SK-N-SH treated with all-trans-retinoic acid at 6 μM for 48 hours (cell line): ENCODE results near the gene EEF1AKMT4.

Experiments used
- ATAC-seq: fragments of 200-7000 bp; cut with Tn5 transposase; 3 replicates; pipeline ENCODE4 v1.9.1; 2020; ENCODE audit warnings: mild to moderate bottlenecking, moderate library complexity
- ARNTL ChIP-seq: fragments of 450-650 bp; formaldehyde crosslinking; IDR thresholded peaks from 2 replicates; pipeline ENCODE4 v1.5.0; 2020; ENCODE audit warnings: low read depth, mild to moderate bottlenecking, moderate library complexity, borderline replicate concordance
- BACH2 ChIP-seq: fragments of 250-450 bp; sonication (Bioruptor Pico); IDR thresholded peaks from 2 replicates; pipeline ENCODE4 v1.9.0; 2021; ENCODE audit warnings: mild to moderate bottlenecking, borderline replicate concordance
- CSDC2 ChIP-seq: fragments of 250-450 bp; sonication (Bioruptor Pico); IDR thresholded peaks from 2 replicates; pipeline ENCODE4 v1.5.0; 2020; ENCODE audit warnings: mild to moderate bottlenecking, moderate library complexity
- GLIS3 ChIP-seq: fragments of 250-450 bp; sonication (Bioruptor Pico); IDR thresholded peaks from 2 replicates; pipeline ENCODE4 v1.5.0; 2020; ENCODE audit warnings: mild to moderate bottlenecking, moderate library complexity
- ISL1 ChIP-seq: fragments of 250-450 bp; sonication (Bioruptor Pico); IDR thresholded peaks from 2 replicates; pipeline ENCODE4 v2.1.2; 2022; ENCODE audit warnings: mild to moderate bottlenecking, moderate library complexity
- OSR1 ChIP-seq: fragments of 250-450 bp; sonication (Bioruptor Pico); IDR thresholded peaks from 2 replicates; pipeline ENCODE4 v1.8.0; 2022; ENCODE audit warnings: moderate library complexity, mild to moderate bottlenecking, inconsistent platforms
- PPARA ChIP-seq: fragments of 250-450 bp; sonication (Bioruptor Pico); IDR thresholded peaks from 2 replicates; pipeline ENCODE4 v1.5.0; 2020; ENCODE audit warnings: mild to moderate bottlenecking, borderline replicate concordance
- RARB ChIP-seq: fragments of 250-450 bp; sonication (Bioruptor Pico); IDR thresholded peaks from 2 replicates; pipeline ENCODE4 v1.8.0; 2021; ENCODE audit warnings: mild to moderate bottlenecking, moderate library complexity
- SNAI2 ChIP-seq: fragments of 250-450 bp; sonication (Bioruptor Pico); IDR thresholded peaks from 2 replicates; pipeline ENCODE4 v1.5.0; 2020; ENCODE audit warnings: mild to moderate bottlenecking, moderate library complexity
- TCF4 ChIP-seq: fragments of 250-450 bp; sonication (Bioruptor Pico); IDR thresholded peaks from 2 replicates; pipeline ENCODE4 v1.8.0; 2021; ENCODE audit warnings: mild to moderate bottlenecking, moderate library complexity, borderline replicate concordance
- TOX ChIP-seq: fragments of 250-450 bp; sonication (Bioruptor Pico); IDR thresholded peaks from 2 replicates; pipeline ENCODE4 v1.8.0; 2021; ENCODE audit warnings: mild to moderate bottlenecking, moderate library complexity, borderline replicate concordance
- ZC3H10 ChIP-seq: fragments of 250-450 bp; sonication (Bioruptor Pico); IDR thresholded peaks from 2 replicates; pipeline ENCODE4 v1.5.1; 2021; ENCODE audit warnings: mild to moderate bottlenecking, moderate library complexity
- ZFP30 ChIP-seq: fragments of 450-650 bp; formaldehyde crosslinking; IDR thresholded peaks from 2 replicates; pipeline ENCODE4 v1.5.0; 2022; ENCODE audit warnings: mild to moderate bottlenecking, moderate library complexity
- ZNF565 ChIP-seq: fragments of 450-650 bp; formaldehyde crosslinking; conservative IDR thresholded peaks from 2 replicates; pipeline ENCODE4 v1.5.0; 2020; ENCODE audit warnings: low read depth, mild to moderate bottlenecking, moderate library complexity
- ZNF70 ChIP-seq: fragments of 450-650 bp; formaldehyde crosslinking; IDR thresholded peaks from 2 replicates; pipeline ENCODE4 v1.5.0; 2020; ENCODE audit warnings: mild to moderate bottlenecking, moderate library complexity
- ZNF8 ChIP-seq: fragments of 450-650 bp; formaldehyde crosslinking; IDR thresholded peaks from 2 replicates; pipeline ENCODE4 v1.5.0; 2020; ENCODE audit warnings: mild to moderate bottlenecking, moderate library complexity
- TF ChIP-seq, protein P1 (sequence below): fragments of 250-450 bp; sonication (Bioruptor Pico); IDR thresholded peaks from 2 replicates; pipeline ENCODE4 v1.5.0; 2020; ENCODE audit warnings: mild to moderate bottlenecking, moderate library complexity
- TF ChIP-seq, protein P2 (sequence below): fragments of 250-450 bp; sonication (Bioruptor Pico); IDR thresholded peaks from 2 replicates; pipeline ENCODE4 v1.8.0; 2020; ENCODE audit warnings: mild to moderate bottlenecking, moderate library complexity, borderline replicate concordance
- TF ChIP-seq, protein P3 (sequence below): fragments of 250-450 bp; sonication (Bioruptor Pico); IDR thresholded peaks from 2 replicates; pipeline ENCODE4 v1.5.1; 2020; ENCODE audit warnings: low read depth, mild to moderate bottlenecking, moderate library complexity
- TF ChIP-seq, protein P4 (sequence below): fragments of 250-450 bp; sonication (Bioruptor Pico); IDR thresholded peaks from 2 replicates; pipeline ENCODE4 v1.5.1; 2021; ENCODE audit warnings: mild to moderate bottlenecking, moderate library complexity

EEF1AKMT4 gene

DNA sequence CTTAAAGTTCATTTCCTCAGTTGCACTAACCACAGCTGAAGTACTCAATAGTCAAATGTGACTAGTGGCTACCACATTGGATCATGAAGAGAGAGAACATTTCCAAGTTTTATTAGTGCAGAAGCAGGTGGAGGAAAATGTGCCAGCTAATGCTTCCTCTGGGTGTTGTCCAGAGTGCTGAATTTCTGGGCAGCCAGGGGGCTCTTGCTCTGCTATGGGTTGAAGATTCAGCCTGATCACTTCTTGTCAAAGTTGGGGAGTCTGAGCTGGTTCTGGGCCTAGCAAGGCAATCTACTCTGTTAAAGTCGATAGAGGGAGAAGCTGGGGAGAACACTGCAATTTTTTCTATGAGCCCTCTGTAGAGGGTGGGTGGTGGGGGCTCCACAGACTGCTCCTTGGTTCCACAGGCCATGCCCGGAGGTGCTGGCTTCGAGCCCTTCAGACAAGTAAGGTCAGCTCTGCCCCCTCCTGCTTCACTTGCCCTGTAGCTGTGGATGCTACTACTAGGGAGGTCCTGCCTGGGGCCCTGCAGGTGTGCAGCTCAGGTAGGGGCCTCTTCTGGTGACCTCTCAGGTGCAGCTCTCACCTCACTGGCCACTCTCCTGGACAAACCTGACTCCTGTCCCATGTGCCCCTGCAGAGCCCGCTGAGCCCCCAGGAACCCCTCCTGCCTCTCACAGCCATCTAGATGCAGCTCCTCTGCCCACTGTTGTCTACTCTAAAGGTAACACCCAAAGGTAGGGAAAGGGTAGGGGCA, 8.9 kb upstream of the EEF1AKMT4 start:
- ATAC-seq: peak; percentile 70
- TF ChIP-seq, protein P1, sequence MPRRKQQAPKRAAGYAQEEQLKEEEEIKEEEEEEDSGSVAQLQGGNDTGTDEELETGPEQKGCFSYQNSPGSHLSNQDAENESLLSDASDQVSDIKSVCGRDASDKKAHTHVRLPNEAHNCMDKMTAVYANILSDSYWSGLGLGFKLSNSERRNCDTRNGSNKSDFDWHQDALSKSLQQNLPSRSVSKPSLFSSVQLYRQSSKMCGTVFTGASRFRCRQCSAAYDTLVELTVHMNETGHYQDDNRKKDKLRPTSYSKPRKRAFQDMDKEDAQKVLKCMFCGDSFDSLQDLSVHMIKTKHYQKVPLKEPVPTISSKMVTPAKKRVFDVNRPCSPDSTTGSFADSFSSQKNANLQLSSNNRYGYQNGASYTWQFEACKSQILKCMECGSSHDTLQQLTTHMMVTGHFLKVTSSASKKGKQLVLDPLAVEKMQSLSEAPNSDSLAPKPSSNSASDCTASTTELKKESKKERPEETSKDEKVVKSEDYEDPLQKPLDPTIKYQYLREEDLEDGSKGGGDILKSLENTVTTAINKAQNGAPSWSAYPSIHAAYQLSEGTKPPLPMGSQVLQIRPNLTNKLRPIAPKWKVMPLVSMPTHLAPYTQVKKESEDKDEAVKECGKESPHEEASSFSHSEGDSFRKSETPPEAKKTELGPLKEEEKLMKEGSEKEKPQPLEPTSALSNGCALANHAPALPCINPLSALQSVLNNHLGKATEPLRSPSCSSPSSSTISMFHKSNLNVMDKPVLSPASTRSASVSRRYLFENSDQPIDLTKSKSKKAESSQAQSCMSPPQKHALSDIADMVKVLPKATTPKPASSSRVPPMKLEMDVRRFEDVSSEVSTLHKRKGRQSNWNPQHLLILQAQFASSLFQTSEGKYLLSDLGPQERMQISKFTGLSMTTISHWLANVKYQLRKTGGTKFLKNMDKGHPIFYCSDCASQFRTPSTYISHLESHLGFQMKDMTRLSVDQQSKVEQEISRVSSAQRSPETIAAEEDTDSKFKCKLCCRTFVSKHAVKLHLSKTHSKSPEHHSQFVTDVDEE (CRISPR knock-in tag): no peak
- TF ChIP-seq PPARA: no peak
- TF ChIP-seq ISL1 (CRISPR knock-in tag): no peak
- TF ChIP-seq, protein P2, sequence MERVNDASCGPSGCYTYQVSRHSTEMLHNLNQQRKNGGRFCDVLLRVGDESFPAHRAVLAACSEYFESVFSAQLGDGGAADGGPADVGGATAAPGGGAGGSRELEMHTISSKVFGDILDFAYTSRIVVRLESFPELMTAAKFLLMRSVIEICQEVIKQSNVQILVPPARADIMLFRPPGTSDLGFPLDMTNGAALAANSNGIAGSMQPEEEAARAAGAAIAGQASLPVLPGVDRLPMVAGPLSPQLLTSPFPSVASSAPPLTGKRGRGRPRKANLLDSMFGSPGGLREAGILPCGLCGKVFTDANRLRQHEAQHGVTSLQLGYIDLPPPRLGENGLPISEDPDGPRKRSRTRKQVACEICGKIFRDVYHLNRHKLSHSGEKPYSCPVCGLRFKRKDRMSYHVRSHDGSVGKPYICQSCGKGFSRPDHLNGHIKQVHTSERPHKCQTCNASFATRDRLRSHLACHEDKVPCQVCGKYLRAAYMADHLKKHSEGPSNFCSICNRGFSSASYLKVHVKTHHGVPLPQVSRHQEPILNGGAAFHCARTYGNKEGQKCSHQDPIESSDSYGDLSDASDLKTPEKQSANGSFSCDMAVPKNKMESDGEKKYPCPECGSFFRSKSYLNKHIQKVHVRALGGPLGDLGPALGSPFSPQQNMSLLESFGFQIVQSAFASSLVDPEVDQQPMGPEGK (CRISPR knock-in tag): no peak
- TF ChIP-seq, protein P3, sequence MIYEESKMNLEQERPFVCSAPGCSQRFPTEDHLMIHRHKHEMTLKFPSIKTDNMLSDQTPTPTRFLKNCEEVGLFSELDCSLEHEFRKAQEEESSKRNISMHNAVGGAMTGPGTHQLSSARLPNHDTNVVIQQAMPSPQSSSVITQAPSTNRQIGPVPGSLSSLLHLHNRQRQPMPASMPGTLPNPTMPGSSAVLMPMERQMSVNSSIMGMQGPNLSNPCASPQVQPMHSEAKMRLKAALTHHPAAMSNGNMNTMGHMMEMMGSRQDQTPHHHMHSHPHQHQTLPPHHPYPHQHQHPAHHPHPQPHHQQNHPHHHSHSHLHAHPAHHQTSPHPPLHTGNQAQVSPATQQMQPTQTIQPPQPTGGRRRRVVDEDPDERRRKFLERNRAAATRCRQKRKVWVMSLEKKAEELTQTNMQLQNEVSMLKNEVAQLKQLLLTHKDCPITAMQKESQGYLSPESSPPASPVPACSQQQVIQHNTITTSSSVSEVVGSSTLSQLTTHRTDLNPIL (CRISPR knock-in tag): no peak
- TF ChIP-seq ZNF8 (CRISPR knock-in tag): no peak
- no peak for TF ChIP-seq BACH2 (CRISPR knock-in tag)
- no peak for TF ChIP-seq ZC3H10 (CRISPR knock-in tag)
- no peak for TF ChIP-seq SNAI2
- no peak for TF ChIP-seq OSR1 (CRISPR knock-in tag)
- no peak for TF ChIP-seq ZNF70 (CRISPR knock-in tag)
- TF ChIP-seq ARNTL (CRISPR knock-in tag): no peak
- TF ChIP-seq GLIS3 (CRISPR knock-in tag): no peak
- TF ChIP-seq, protein P4, sequence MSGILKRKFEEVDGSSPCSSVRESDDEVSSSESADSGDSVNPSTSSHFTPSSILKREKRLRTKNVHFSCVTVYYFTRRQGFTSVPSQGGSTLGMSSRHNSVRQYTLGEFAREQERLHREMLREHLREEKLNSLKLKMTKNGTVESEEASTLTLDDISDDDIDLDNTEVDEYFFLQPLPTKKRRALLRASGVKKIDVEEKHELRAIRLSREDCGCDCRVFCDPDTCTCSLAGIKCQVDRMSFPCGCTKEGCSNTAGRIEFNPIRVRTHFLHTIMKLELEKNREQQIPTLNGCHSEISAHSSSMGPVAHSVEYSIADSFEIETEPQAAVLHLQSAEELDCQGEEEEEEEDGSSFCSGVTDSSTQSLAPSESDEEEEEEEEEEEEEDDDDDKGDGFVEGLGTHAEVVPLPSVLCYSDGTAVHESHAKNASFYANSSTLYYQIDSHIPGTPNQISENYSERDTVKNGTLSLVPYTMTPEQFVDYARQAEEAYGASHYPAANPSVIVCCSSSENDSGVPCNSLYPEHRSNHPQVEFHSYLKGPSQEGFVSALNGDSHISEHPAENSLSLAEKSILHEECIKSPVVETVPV (CRISPR knock-in tag): no peak
- TF ChIP-seq ZNF565 (CRISPR knock-in tag): no peak
- TF ChIP-seq RARB (CRISPR knock-in tag): no peak
- TF ChIP-seq ZFP30: no peak
- no peak for TF ChIP-seq TCF4 (CRISPR knock-in tag)

DNA sequence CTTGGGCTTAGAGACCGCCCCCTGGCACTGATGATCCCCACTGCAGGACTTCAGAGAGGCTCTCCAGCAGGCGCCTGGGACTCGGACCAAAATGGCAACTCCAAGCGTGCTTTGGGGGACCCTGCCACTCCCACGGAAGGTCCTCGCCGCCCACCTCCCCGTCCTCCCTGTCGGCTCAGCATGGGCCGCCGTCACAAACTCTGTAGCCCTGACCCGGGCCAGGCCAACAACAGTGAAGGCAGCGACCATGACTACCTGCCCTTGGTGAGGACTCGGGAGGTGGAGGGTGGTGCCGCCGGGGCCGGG, 8.4 kb upstream of the EEF1AKMT4 start:
- TF ChIP-seq ISL1 (CRISPR knock-in tag) (no peak), RARB (CRISPR knock-in tag) (no peak)
- ATAC-seq: no peak

DNA sequence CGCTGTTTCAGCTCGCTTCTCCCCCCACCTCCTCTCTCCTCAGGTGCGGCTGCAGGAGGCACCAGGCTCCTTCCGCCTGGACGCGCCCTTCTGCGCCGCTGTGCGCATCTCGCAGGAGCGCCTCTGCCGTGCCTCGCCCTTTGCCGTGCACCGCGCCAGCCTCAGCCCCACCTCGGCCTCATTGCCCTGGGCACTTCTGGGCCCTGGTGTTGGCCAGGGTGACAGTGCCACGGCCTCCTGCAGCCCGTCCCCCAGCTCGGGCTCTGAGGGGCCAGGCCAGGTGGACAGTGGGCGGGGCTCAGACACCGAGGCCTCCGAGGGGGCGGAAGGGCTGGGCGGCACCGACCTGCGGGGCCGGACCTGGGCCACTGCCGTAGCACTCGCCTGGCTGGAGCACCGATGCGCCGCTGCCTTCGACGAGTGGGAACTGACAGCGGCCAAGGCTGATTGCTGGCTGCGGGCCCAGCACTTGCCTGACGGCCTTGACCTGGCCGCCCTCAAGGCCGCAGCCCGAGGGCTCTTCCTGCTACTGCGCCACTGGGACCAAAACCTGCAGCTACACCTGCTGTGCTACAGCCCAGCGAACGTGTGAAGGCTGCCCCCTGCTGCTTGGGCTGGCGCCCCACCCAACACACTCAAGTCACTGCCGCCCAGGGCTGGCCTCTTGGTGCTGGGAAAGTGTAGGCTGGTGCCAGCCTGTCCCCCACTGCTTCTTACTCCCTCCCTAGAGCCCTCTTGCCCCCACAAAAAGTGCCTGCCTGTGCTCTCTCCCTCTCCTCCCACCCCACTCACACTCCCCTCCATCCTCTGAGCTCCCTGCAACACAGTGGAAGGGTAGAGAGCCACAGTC, 7.8 kb upstream of the EEF1AKMT4 start:
- peak; percentile 55 for ATAC-seq
- TF ChIP-seq CSDC2 (CRISPR knock-in tag) (no peak), OSR1 (CRISPR knock-in tag) (no peak), TCF4 (CRISPR knock-in tag) (no peak), ZNF70 (CRISPR knock-in tag) (no peak), PPARA (no peak), GLIS3 (CRISPR knock-in tag) (no peak), ZNF565 (CRISPR knock-in tag) (no peak), TOX (CRISPR knock-in tag) (no peak)
- TF ChIP-seq, protein P4 (CRISPR knock-in tag): no peak
- TF ChIP-seq, protein P1 (CRISPR knock-in tag): no peak
- TF ChIP-seq, protein P3 (CRISPR knock-in tag): no peak
